ENCODE data around the gene CTTNBP2NL.

DNA sequence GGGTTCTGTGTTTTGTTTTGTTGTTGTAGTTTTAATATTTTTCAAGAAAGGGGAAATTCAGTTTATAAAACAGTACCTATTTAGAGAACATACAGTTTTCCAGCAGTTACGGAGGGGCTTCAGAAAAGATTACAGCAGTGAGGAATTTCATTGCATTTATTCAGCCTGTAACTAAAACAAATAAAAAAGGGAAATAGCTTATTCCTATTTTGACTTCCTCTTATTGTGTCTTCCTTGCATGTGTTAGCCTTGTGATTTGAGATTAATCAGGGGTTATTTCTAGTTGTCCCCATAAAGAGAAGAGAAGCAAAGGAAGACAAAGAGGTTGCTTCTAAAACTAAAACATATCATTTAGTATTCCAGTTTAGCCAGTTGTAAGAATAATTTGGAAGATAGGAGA is 35.0 kb downstream of the CTTNBP2NL start:
- TF ChIP-seq, protein P1, sequence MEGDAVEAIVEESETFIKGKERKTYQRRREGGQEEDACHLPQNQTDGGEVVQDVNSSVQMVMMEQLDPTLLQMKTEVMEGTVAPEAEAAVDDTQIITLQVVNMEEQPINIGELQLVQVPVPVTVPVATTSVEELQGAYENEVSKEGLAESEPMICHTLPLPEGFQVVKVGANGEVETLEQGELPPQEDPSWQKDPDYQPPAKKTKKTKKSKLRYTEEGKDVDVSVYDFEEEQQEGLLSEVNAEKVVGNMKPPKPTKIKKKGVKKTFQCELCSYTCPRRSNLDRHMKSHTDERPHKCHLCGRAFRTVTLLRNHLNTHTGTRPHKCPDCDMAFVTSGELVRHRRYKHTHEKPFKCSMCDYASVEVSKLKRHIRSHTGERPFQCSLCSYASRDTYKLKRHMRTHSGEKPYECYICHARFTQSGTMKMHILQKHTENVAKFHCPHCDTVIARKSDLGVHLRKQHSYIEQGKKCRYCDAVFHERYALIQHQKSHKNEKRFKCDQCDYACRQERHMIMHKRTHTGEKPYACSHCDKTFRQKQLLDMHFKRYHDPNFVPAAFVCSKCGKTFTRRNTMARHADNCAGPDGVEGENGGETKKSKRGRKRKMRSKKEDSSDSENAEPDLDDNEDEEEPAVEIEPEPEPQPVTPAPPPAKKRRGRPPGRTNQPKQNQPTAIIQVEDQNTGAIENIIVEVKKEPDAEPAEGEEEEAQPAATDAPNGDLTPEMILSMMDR (conservative IDR thresholded peaks at IDR 0.05; ENCODE audit: low read length): no peak
- no peak for TF ChIP-seq EZH2phosphoT487 (IDR thresholded peaks at IDR 0.05; ENCODE audit: borderline replicate concordance)
